Stimulated activated effector memory CD8-positive, alpha-beta T cell treated with anti-CD3 and anti-CD28 coated beads, Interleukin-12 subunit alpha, Interleukin-12 subunit beta, amount 100 ng/mL, for 72 hours (primary cell): ENCODE data around the gene LASP1.
"Not testable (repeated sequence)": the region's sequence is repeated elsewhere in the genome, so short reads cannot be mapped to it uniquely, and the experiment has no call there.

Source experiments
- ATAC-seq: fragments of 150-1000 bp; cut with Tn5 transposase; 2 replicates; pipeline ENCODE4 v1.10.0; 2021
- DNase-seq, 2 donors: peaks; one replicate each; pipeline ENCODE4 v3.0.0; 2021 to 2022; ENCODE audit warnings: low spot score in 2 of 2
- H3K27ac Mint-ChIP-seq: one replicate; pipeline ENCODE4 v1.8.0; 2022; ENCODE audit warnings: mild to moderate bottlenecking, mixed read lengths
- H3K36me3 Mint-ChIP-seq: one replicate; pipeline ENCODE4 v1.8.0; 2022; ENCODE audit warnings: mild to moderate bottlenecking, mixed read lengths
- H3K4me1 Mint-ChIP-seq: one replicate; pipeline ENCODE4 v1.8.0; 2022; ENCODE audit warnings: mixed read lengths
- H3K4me3 Mint-ChIP-seq: one replicate; pipeline ENCODE4 v1.8.0; 2022; ENCODE audit warnings: mild to moderate bottlenecking, mixed read lengths
- H3K9me3 Mint-ChIP-seq: one replicate; pipeline ENCODE4 v1.8.0; 2022; ENCODE audit warnings: mixed read lengths

The LASP1 gene

GRCh38 chr17:38907930-38908675, 38.2 kb downstream of the LASP1 start:
- no peak for DNase-seq
- peak; percentile 17 for ATAC-seq
- H3K4me3 Mint-ChIP-seq: no peak overlapping the region
- peak overlapping the region; percentile 80 for H3K27ac Mint-ChIP-seq
- peaks cover 88% of the 10 kb centered on the region for H3K36me3 Mint-ChIP-seq
- H3K4me1 Mint-ChIP-seq: peaks cover 58% of the 10 kb centered on the region
- no peaks in the 10 kb centered on the region for H3K9me3 Mint-ChIP-seq

- Mint-ChIP-seq H3K4me3 (no peak overlapping the region), H3K36me3 (peaks cover 88% of the 10 kb centered on the region), H3K27ac (peak overlapping the region; percentile 80), H3K4me1 (peaks cover 58% of the 10 kb centered on the region), H3K9me3 (no peaks in the 10 kb centered on the region)
- ATAC-seq (peak; percentile 20), DNase-seq (no peak)
Observed at GRCh38 chr17:38908676-38909181, 38.9 kb downstream of the LASP1 start.

- Mint-ChIP-seq H3K27ac (no peak overlapping the region), H3K36me3 (peaks cover 88% of the 10 kb centered on the region), H3K4me1 (peaks cover 63% of the 10 kb centered on the region), H3K9me3 (no peaks in the 10 kb centered on the region), H3K4me3 (no peak overlapping the region)
- ATAC-seq (no peak), DNase-seq (no peak)
Observed at GRCh38 chr17:38910325-38910724, 40.5 kb downstream of the LASP1 start.

GRCh38 chr17:38911081-38911730, 41.3 kb downstream of the LASP1 start:
- ATAC-seq (no peak), DNase-seq (no peak)
- Mint-ChIP-seq H3K9me3 (no peaks in the 10 kb centered on the region), H3K36me3 (peaks cover 88% of the 10 kb centered on the region), H3K27ac (peak overlapping the region; percentile 88), H3K4me1 (peaks cover 54% of the 10 kb centered on the region), H3K4me3 (no peak overlapping the region)

- Mint-ChIP-seq H3K27ac (peak overlapping the region; percentile 88), H3K36me3 (peaks cover 92% of the 10 kb centered on the region), H3K4me1 (peaks cover 56% of the 10 kb centered on the region)
- DNase-seq, ATAC-seq, H3K4me3 Mint-ChIP-seq, H3K9me3 Mint-ChIP-seq: not testable (repeated sequence)
Observed at GRCh38 chr17:38911731-38912081, 41.8 kb downstream of the LASP1 start.

DNA sequence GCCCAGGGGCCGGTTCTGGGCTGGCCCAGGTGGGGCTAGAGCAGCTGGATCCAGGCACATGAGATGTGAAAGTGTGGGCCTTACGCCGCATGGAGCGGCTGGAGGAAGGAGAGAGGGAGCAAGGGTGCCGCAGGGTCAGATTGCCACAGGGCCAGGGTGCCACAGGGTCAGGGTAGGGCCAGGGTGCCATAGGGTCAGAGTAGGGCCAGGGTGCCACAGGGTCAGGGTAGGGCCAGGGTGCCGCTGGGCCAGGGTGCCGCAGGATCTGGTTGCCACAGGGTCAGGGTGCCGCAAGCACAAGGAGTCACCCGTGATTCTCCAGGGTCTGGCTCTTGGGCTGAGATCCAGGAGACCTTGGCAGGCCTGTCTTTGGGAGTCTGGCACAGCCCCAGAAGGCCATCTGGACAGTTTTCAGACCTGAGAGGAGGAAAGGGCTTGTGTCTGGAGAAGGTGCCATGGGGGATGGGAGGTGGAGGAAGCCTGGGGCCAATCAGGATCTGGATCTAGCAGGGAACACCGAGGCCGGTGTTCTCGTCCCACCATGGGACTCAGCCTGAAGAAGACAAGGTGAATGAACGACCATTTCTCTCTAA, 42.5 kb downstream of the LASP1 start:
- Mint-ChIP-seq H3K36me3 (peaks cover 96% of the 10 kb centered on the region), H3K27ac (peak overlapping the region; percentile 88), H3K9me3 (no peaks in the 10 kb centered on the region), H3K4me3 (no peak overlapping the region), H3K4me1 (peaks cover 58% of the 10 kb centered on the region)
- DNase-seq (no peak), ATAC-seq (no peak)

- Mint-ChIP-seq H3K36me3 (peaks cover 100% of the 10 kb centered on the region), H3K4me3 (no peak overlapping the region), H3K27ac (peak overlapping the region; percentile 84), H3K4me1 (peaks cover 48% of the 10 kb centered on the region), H3K9me3 (no peaks in the 10 kb centered on the region)
- no peak for DNase-seq
- no peak for ATAC-seq
Observed at GRCh38 chr17:38914741-38915638, 45.1 kb downstream of the LASP1 start.

GRCh38 chr17:38915639-38915995, 45.8 kb downstream of the LASP1 start:
- no peaks in the 10 kb centered on the region for H3K9me3 Mint-ChIP-seq
- H3K4me3 Mint-ChIP-seq: no peak overlapping the region
- H3K36me3 Mint-ChIP-seq: peaks cover 100% of the 10 kb centered on the region
- peak overlapping the region; percentile 84 for H3K27ac Mint-ChIP-seq
- H3K4me1 Mint-ChIP-seq: peaks cover 53% of the 10 kb centered on the region
- DNase-seq: no peak
- no peak for ATAC-seq

GRCh38 chr17:38916771-38917170, 46.9 kb downstream of the LASP1 start:
- peaks cover 57% of the 10 kb centered on the region for H3K4me1 Mint-ChIP-seq
- H3K36me3 Mint-ChIP-seq: peaks cover 100% of the 10 kb centered on the region
- no peak for DNase-seq
- no peak for ATAC-seq
- no peak overlapping the region for H3K4me3 Mint-ChIP-seq
- peak overlapping the region; percentile 73 for H3K27ac Mint-ChIP-seq
- H3K9me3 Mint-ChIP-seq: no peaks in the 10 kb centered on the region

GRCh38 chr17:38917259-38917658, 47.4 kb downstream of the LASP1 start:
- Mint-ChIP-seq H3K4me1 (peaks cover 57% of the 10 kb centered on the region), H3K9me3 (no peaks in the 10 kb centered on the region), H3K4me3 (no peak overlapping the region), H3K27ac (peak overlapping the region; percentile 73), H3K36me3 (peaks cover 100% of the 10 kb centered on the region)
- ATAC-seq (no peak), DNase-seq (no peak)

DNA sequence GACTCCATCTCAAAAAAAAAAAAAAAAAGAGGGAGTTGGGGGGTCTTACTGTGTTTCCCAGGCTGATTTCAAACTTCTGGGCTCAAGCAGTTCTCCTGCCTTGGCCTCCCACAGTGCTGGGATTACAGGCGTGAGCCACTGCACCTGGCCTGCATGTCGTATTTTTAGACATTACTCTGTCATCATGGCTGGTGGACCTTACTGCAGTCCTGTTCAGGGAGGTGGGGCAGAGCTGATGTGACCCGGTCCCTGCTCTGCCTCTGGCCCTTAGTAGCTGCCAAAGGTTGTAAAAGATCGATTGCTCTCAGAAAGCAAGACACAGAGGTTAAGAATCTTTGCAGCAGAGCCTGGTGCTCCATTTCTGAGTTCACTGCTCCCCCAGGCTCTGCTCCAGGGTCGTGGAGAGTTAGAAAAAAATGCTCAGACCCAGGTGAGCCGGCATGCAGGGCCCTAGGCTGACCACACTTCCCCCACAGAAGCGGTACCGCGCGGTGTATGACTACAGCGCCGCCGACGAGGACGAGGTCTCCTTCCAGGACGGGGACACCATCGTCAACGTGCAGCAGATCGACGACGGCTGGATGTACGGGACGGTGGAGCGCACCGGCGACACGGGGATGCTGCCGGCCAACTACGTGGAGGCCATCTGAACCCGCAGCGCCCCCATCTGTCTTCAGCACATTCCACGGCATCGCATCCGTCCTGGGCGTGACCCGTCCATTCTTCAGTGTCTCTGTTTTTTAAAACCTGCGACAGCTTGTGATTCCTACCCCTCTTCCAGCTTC, 48.5 kb downstream of the LASP1 start:
- Mint-ChIP-seq H3K27ac (peak overlapping the region; percentile 86), H3K4me3 (no peak overlapping the region), H3K4me1 (peaks cover 47% of the 10 kb centered on the region), H3K9me3 (no peaks in the 10 kb centered on the region), H3K36me3 (peaks cover 97% of the 10 kb centered on the region)
- DNase-seq: peak in 1 of 2 donors; percentile 41
- no peak for ATAC-seq

DNA sequence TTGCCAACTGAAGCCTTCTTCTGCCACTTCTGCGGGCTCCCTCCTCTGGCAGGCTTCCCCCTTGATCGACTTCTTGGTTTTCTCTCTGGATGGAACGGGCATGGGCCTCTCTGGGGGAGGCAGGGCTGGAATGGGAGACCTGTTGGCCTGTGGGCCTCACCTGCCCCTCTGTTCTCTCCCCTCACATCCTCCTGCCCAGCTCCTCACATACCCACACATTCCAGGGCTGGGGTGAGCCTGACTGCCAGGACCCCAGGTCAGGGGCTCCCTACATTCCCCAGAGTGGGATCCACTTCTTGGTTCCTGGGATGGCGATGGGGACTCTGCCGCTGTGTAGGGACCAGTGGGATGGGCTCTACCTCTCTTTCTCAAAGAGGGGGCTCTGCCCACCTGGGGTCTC, 49.1 kb downstream of the LASP1 start:
- Mint-ChIP-seq H3K4me1 (peaks cover 47% of the 10 kb centered on the region), H3K27ac (peak overlapping the region; percentile 86), H3K4me3 (no peak overlapping the region), H3K36me3 (peaks cover 95% of the 10 kb centered on the region), H3K9me3 (no peaks in the 10 kb centered on the region)
- DNase-seq: no peak
- ATAC-seq: no peak

GRCh38 chr17:38919316-38920078, 49.6 kb downstream of the LASP1 start:
- Mint-ChIP-seq H3K27ac (peak overlapping the region; percentile 86), H3K4me1 (peaks cover 42% of the 10 kb centered on the region), H3K36me3 (peaks cover 92% of the 10 kb centered on the region), H3K4me3 (no peak overlapping the region), H3K9me3 (no peaks in the 10 kb centered on the region)
- DNase-seq (peak in 1 of 2 donors; percentile 41), ATAC-seq (no peak)
